ENCODE measurements around the gene PCCA.
"Not testable (repeated sequence)": the region's sequence is repeated elsewhere in the genome, so short reads cannot be mapped to it uniquely, and the experiment has no call there.

The PCCA gene

DNA sequence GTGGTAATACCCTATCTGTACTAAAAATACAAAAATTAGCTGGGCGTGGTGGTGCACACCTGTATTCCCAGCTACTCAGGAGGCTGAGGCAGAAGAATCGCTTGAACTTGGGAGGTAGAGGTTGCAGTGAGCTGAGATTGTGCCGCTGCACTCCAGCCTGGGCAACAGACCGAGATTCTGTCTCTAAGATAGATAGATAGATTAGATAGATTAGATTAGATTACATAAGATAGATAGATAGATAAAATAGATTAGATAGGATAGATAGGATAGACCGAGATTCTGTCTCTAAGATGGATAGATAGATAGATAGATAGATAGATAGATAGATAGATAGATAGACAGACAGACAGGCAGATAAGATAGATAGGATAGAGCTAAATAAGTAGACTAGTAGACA, 435.8 kb downstream of the PCCA start:
- H2AK5ac ChIP-seq (ENCODE audit: low read length); H2BK5ac ChIP-seq (ENCODE audit: low read depth, low read length, poor library complexity); H4K91ac ChIP-seq (ENCODE audit: low read depth, low read length); H2AFZ ChIP-seq (ENCODE audit: insufficient read depth, low read length, poor library complexity); H3K9me3 ChIP-seq (ENCODE audit: insufficient read depth, low read depth, low read length); H3K79me1 ChIP-seq (ENCODE audit: low read length); H3K27me3 ChIP-seq (ENCODE audit: insufficient read depth, low read length); H2BK120ac ChIP-seq (ENCODE audit: insufficient read depth, low read length, poor library complexity); H3K23ac ChIP-seq (ENCODE audit: low read length); H3K4me2 ChIP-seq (ENCODE audit: low read length); H4K8ac ChIP-seq (ENCODE audit: low read depth, low read length); H3K4me3 ChIP-seq (ENCODE audit: low read depth, low read length); H4K12ac ChIP-seq (ENCODE audit: low read depth, low read length); H3K79me2 ChIP-seq (ENCODE audit: control insufficient read depth, insufficient read depth, low read length, poor library complexity); H3K14ac ChIP-seq (ENCODE audit: low read length); H3K18ac ChIP-seq (ENCODE audit: low read length); H3K9ac ChIP-seq (ENCODE audit: low read length); H3K4ac ChIP-seq (ENCODE audit: low read depth, low read length); H3K27ac ChIP-seq (ENCODE audit: low read depth, low read length); H3K36me3 ChIP-seq (ENCODE audit: control insufficient read depth in 1 of 2, insufficient read depth in 2 of 2, low read length in 2 of 2); H2BK12ac ChIP-seq (ENCODE audit: low read length): not testable (repeated sequence)
- peak in 1 of 2 donors; percentile 57 for DNase-seq
- H3K4me1 ChIP-seq (ENCODE audit: control insufficient read depth in 1 of 2, insufficient read depth in 2 of 2, low read length in 2 of 2) = peaks cover 17 to 18% of the 10 kb centered on the region in 2 experiments
- no CpG with 5 or more reads among the region's 5 CpGs for WGBS (ENCODE audit: extremely low coverage, insufficient coverage, insufficient read length)

DNA sequence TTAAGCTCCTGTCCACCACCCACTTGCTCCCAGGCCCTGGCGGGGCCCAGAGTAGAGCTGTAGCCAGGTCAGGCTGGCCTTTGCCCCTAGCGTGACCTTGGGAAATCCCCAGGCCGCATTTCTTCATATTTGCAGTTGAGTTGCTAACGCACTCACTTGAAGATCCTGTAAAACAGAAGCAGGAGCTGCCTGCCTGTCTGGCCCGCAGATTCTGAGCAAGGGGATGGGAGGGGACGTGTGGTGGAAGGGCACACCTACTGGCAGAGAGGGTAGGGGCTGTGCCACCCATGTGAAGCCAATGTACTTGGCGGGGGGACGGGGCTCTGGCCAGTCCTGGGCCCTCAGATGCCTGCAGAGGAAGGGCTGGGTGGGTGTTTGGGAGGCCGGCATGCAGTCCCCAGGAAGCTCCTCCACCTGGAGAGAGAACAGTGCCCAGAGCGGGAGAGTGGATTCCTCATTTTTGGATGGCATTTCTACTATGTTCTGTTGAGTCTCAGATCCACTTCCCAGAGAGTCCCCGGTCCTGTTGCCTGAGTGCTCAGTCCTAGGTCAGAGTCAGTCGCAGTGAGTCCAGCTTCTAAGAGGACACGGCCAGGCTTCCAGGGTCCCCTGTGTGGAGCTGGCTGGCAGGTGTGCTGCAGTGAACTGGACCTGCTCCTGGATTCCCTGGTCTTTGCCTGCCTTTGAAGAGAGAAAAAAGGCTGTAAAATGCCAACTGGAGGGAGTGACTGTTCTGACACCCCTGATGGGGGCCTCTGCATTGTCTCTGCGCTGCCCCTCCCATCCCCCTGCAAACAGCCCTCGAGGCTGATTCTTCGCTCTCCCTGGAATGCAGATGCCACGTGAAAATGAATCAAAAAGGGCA, 436.8 kb downstream of the PCCA start:
- no peak overlapping the region for H2BK5ac ChIP-seq (ENCODE audit: low read depth, low read length, poor library complexity)
- peaks cover 2 to 3% of the 10 kb centered on the region in 2 experiments for H3K36me3 ChIP-seq (ENCODE audit: control insufficient read depth in 1 of 2, insufficient read depth in 2 of 2, low read length in 2 of 2)
- H3K9ac ChIP-seq (ENCODE audit: low read length) = no peak overlapping the region
- WGBS (ENCODE audit: extremely low coverage, insufficient coverage, insufficient read length) = no CpG with 5 or more reads among the region's 17 CpGs
- H4K12ac ChIP-seq (ENCODE audit: low read depth, low read length) = peak overlapping the region; percentile 12
- no peaks in the 10 kb centered on the region for H3K27me3 ChIP-seq (ENCODE audit: insufficient read depth, low read length)
- H3K79me2 ChIP-seq (ENCODE audit: control insufficient read depth, insufficient read depth, low read length, poor library complexity) = no peaks in the 10 kb centered on the region
- H3K4me1 ChIP-seq (ENCODE audit: control insufficient read depth in 1 of 2, insufficient read depth in 2 of 2, low read length in 2 of 2) = peaks cover 18 to 19% of the 10 kb centered on the region in 2 experiments
- H2AFZ ChIP-seq (ENCODE audit: insufficient read depth, low read length, poor library complexity) = no peak overlapping the region
- no peak overlapping the region for H3K4me2 ChIP-seq (ENCODE audit: low read length)
- DNase-seq = peak; percentile 27 to 65
- H3K79me1 ChIP-seq (ENCODE audit: low read length) = peaks cover 2% of the 10 kb centered on the region
- H2BK12ac ChIP-seq (ENCODE audit: low read length) = no peak overlapping the region
- peak overlapping the region; percentile 14 for H4K8ac ChIP-seq (ENCODE audit: low read depth, low read length)
- no peak overlapping the region for H3K18ac ChIP-seq (ENCODE audit: low read length)
- H3K23ac ChIP-seq (ENCODE audit: low read length) = no peak overlapping the region
- H2BK120ac ChIP-seq (ENCODE audit: insufficient read depth, low read length, poor library complexity) = no peak overlapping the region
- no peak overlapping the region for H3K27ac ChIP-seq (ENCODE audit: low read depth, low read length)
- H3K14ac ChIP-seq (ENCODE audit: low read length) = no peak overlapping the region
- H4K91ac ChIP-seq (ENCODE audit: low read depth, low read length) = no peak overlapping the region
- no peak overlapping the region for H3K4me3 ChIP-seq (ENCODE audit: low read depth, low read length)
- H3K4ac ChIP-seq (ENCODE audit: low read depth, low read length) = no peak overlapping the region
- H3K9me3 ChIP-seq (ENCODE audit: insufficient read depth, low read depth, low read length) = no peaks in the 10 kb centered on the region
- no peak overlapping the region for H2AK5ac ChIP-seq (ENCODE audit: low read length)

DNA sequence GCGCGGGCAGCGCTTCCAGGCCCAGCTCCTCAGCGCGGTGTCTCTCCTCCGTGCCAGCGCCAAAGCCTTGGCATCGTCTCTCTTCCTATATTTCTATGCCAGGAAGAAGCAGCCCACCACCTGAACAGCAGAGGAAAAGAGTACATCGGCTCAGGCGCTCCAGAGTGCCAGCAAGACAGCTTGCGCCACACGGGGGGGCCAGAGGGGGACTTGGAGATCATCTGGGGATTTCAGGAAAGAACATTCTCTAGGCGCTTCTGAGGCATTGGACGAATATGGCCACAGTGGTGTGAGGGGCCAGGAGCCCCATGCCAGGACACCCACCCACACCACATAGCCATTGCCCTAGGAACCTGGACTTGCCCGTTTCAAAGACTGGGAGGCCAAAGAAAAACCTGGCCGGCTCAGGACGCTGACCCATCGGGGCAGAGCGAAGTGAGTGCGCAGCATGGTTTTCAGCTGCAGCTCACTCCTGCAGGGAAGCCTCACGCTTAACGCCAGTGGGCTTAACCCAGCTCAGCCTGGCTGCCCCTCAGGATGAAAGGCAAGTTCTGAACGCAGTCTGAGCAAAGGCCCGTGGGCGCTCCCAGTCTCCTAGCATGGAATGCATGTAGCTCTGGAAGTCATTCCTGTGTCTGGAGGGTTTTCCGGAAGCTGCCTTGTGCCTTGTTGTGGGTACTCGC, 437.6 kb downstream of the PCCA start:
- no peak overlapping the region for H4K8ac ChIP-seq (ENCODE audit: low read depth, low read length)
- no peak overlapping the region for H3K27ac ChIP-seq (ENCODE audit: low read depth, low read length)
- no peak overlapping the region for H3K14ac ChIP-seq (ENCODE audit: low read length)
- H2BK12ac ChIP-seq (ENCODE audit: low read length) = peak overlapping the region; percentile 9
- H3K36me3 ChIP-seq (ENCODE audit: control insufficient read depth in 1 of 2, insufficient read depth in 2 of 2, low read length in 2 of 2) = peaks cover 2 to 3% of the 10 kb centered on the region in 2 experiments
- no peak overlapping the region for H3K18ac ChIP-seq (ENCODE audit: low read length)
- no peaks in the 10 kb centered on the region for H3K9me3 ChIP-seq (ENCODE audit: insufficient read depth, low read depth, low read length)
- no peak overlapping the region for H3K4me2 ChIP-seq (ENCODE audit: low read length)
- no peak for DNase-seq
- no peak overlapping the region for H3K23ac ChIP-seq (ENCODE audit: low read length)
- no peak overlapping the region for H2BK120ac ChIP-seq (ENCODE audit: insufficient read depth, low read length, poor library complexity)
- no peaks in the 10 kb centered on the region for H3K79me2 ChIP-seq (ENCODE audit: control insufficient read depth, insufficient read depth, low read length, poor library complexity)
- H2AFZ ChIP-seq (ENCODE audit: insufficient read depth, low read length, poor library complexity) = no peak overlapping the region
- no CpG with 5 or more reads among the region's 27 CpGs for WGBS (ENCODE audit: extremely low coverage, insufficient coverage, insufficient read length)
- peaks cover 2% of the 10 kb centered on the region for H3K79me1 ChIP-seq (ENCODE audit: low read length)
- no peaks in the 10 kb centered on the region for H3K27me3 ChIP-seq (ENCODE audit: insufficient read depth, low read length)
- peaks cover 17 to 18% of the 10 kb centered on the region in 2 experiments for H3K4me1 ChIP-seq (ENCODE audit: control insufficient read depth in 1 of 2, insufficient read depth in 2 of 2, low read length in 2 of 2)
- H2BK5ac ChIP-seq (ENCODE audit: low read depth, low read length, poor library complexity) = no peak overlapping the region
- H4K91ac ChIP-seq (ENCODE audit: low read depth, low read length) = peak overlapping the region; percentile 52
- no peak overlapping the region for H4K12ac ChIP-seq (ENCODE audit: low read depth, low read length)
- peak overlapping the region; percentile 39 for H2AK5ac ChIP-seq (ENCODE audit: low read length)
- no peak overlapping the region for H3K4me3 ChIP-seq (ENCODE audit: low read depth, low read length)
- H3K4ac ChIP-seq (ENCODE audit: low read depth, low read length) = no peak overlapping the region
- no peak overlapping the region for H3K9ac ChIP-seq (ENCODE audit: low read length)

DNA sequence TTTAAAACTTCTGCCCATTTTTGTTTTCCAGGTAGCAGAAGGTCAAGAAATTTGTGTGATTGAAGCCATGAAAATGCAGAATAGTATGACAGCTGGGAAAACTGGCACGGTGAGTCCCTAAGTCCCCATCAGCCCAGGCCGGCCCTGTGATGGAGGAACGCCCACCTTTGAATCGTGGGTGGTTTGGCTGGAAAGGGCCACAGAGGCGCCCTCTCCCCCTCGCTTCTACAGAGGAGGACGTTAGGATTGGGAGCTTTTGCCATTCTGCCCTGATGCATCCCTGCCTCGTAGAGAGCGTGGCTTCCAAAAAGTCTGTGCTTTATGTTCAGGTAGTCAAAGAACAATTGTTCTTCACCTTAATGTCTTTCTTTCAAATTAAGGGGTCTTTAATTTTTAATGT, 438.8 kb downstream of the PCCA start:
- Histone ChIP-seq H4K8ac (ENCODE audit: low read depth, low read length) (no peak overlapping the region), H2AFZ (ENCODE audit: insufficient read depth, low read length, poor library complexity) (no peak overlapping the region), H3K4me3 (ENCODE audit: low read depth, low read length) (no peak overlapping the region), H4K91ac (ENCODE audit: low read depth, low read length) (no peak overlapping the region), H3K79me1 (ENCODE audit: low read length) (peaks cover 2% of the 10 kb centered on the region), H2BK12ac (ENCODE audit: low read length) (no peak overlapping the region), H3K18ac (ENCODE audit: low read length) (no peak overlapping the region), H4K12ac (ENCODE audit: low read depth, low read length) (no peak overlapping the region), H3K79me2 (ENCODE audit: control insufficient read depth, insufficient read depth, low read length, poor library complexity) (no peaks in the 10 kb centered on the region), H3K9ac (ENCODE audit: low read length) (no peak overlapping the region), H3K4me1 (ENCODE audit: control insufficient read depth in 1 of 2, insufficient read depth in 2 of 2, low read length in 2 of 2) (peaks cover 17 to 18% of the 10 kb centered on the region in 2 experiments), H3K14ac (ENCODE audit: low read length) (no peak overlapping the region), H2BK5ac (ENCODE audit: low read depth, low read length, poor library complexity) (no peak overlapping the region), H3K4ac (ENCODE audit: low read depth, low read length) (no peak overlapping the region), H3K9me3 (ENCODE audit: insufficient read depth, low read depth, low read length) (no peaks in the 10 kb centered on the region), H3K27me3 (ENCODE audit: insufficient read depth, low read length) (no peaks in the 10 kb centered on the region), H2BK120ac (ENCODE audit: insufficient read depth, low read length, poor library complexity) (no peak overlapping the region), H3K36me3 (ENCODE audit: control insufficient read depth in 1 of 2, insufficient read depth in 2 of 2, low read length in 2 of 2) (peaks cover 2 to 5% of the 10 kb centered on the region in 2 experiments), H2AK5ac (ENCODE audit: low read length) (no peak overlapping the region), H3K4me2 (ENCODE audit: low read length) (no peak overlapping the region), H3K23ac (ENCODE audit: low read length) (no peak overlapping the region), H3K27ac (ENCODE audit: low read depth, low read length) (no peak overlapping the region)
- WGBS (ENCODE audit: extremely low coverage, insufficient coverage, insufficient read length) = no CpG with 5 or more reads among the region's 9 CpGs
- no peak for DNase-seq
